CD14-positive monocyte (primary cell): ENCODE measurements around the gene MAP3K20. TPM values are rescaled to one million over a fixed set of nuclear protein-coding genes. Genes with fewer than 3 reads are reported as not detected.

Source experiments
- DNase-seq, 3 donors: peaks; one replicate each; pipeline ENCODE4 v3.0.0-alpha.2; 2011 to 2022
- H2AFZ ChIP-seq: 2 replicates; pipeline ENCODE4 v1.6.0; 2012; ENCODE audit warnings: mild to moderate bottlenecking, low read depth, low read length, inconsistent platforms; ENCODE audit not compliant: insufficient read depth, poor library complexity, severe bottlenecking
- H3K27ac ChIP-seq, 2 donors: 1 replicate in 1 of 2; 2 replicates in 1 of 2; pipeline ENCODE4 v1.5.1; 2012 to 2013; ENCODE audit warnings: low read length in 2 of 2, control low read depth in 1 of 2, inconsistent platforms in 1 of 2, low read depth in 1 of 2, mild to moderate bottlenecking in 1 of 2
- H3K27me3 ChIP-seq, 2 donors: one replicate each; pipeline versions ENCODE4 v1.6.0 to v1.6.1; 2011 to 2013; ENCODE audit warnings: low read length in 2 of 2; ENCODE audit not compliant: control insufficient read depth in 2 of 2, insufficient read depth in 2 of 2
- H3K36me3 ChIP-seq, 2 donors: replicated peaks in 1 of 2; 1 replicate in 1 of 2; 2 replicates in 1 of 2; pipeline versions ENCODE4 v1.5.1 to v1.6.1; 2012 to 2013; ENCODE audit warnings: low read length in 2 of 2, control low read depth in 1 of 2, inconsistent platforms in 1 of 2, mild to moderate bottlenecking in 1 of 2; ENCODE audit not compliant: insufficient read depth in 2 of 2, control insufficient read depth in 1 of 2
- H3K4me1 ChIP-seq, 2 donors: 1 replicate in 1 of 2; 2 replicates in 1 of 2; pipeline versions ENCODE4 v1.5.1 to v1.6.1; 2012 to 2013; ENCODE audit warnings: low read length in 2 of 2, control low read depth in 1 of 2, inconsistent platforms in 1 of 2, mild to moderate bottlenecking in 1 of 2, moderate library complexity in 1 of 2; ENCODE audit not compliant: insufficient read depth in 2 of 2, control insufficient read depth in 1 of 2
- H3K4me2 ChIP-seq: replicated peaks from 2 replicates; pipeline ENCODE3; 2012; ENCODE audit warnings: low read length, moderate library complexity, mild to moderate bottlenecking; ENCODE audit not compliant: poor library complexity, severe bottlenecking; ENCODE audit errors: extremely low read depth
- H3K4me3 ChIP-seq, 3 experiments: fragments of 200-600 bp in 1 of 3; sonication (generic) in 1 of 3; replicated peaks in 1 of 3; 1 replicate in 2 of 3; 2 replicates in 1 of 3; pipeline ENCODE4 v1.5.1; 2011 to 2013; ENCODE audit warnings: low read length in 3 of 3, mild to moderate bottlenecking in 3 of 3, control low read depth in 2 of 3, low read depth in 2 of 3, inconsistent platforms in 1 of 3, moderate library complexity in 1 of 3
- H3K79me2 ChIP-seq: 2 replicates; pipeline ENCODE4 v1.6.0; 2012; ENCODE audit warnings: mild to moderate bottlenecking, control low read depth, inconsistent platforms, low read length, moderate library complexity; ENCODE audit not compliant: insufficient read depth
- H3K9ac ChIP-seq: 2 replicates; pipeline ENCODE4 v1.6.0; 2017; ENCODE audit warnings: low read length, mild to moderate bottlenecking; ENCODE audit not compliant: insufficient read depth, poor library complexity, severe bottlenecking
- H3K9me3 ChIP-seq, 2 donors: replicated peaks in 1 of 2; 1 replicate in 1 of 2; 2 replicates in 1 of 2; pipeline versions ENCODE4 v1.5.1 to v1.6.1; 2012 to 2013; ENCODE audit warnings: low read length in 2 of 2, control low read depth in 1 of 2; ENCODE audit not compliant: control insufficient read depth in 1 of 2, insufficient read depth in 1 of 2
- H4K20me1 ChIP-seq: 2 replicates; pipeline ENCODE4 v1.6.0; 2012; ENCODE audit warnings: mild to moderate bottlenecking, low read length, control low read depth, moderate library complexity; ENCODE audit not compliant: insufficient read depth
- H3K27ac Mint-ChIP-seq, 7 donors: one replicate each; pipeline ENCODE4 v1.8.0; 2020; ENCODE audit warnings: mild to moderate bottlenecking in 7 of 7, mixed read lengths in 7 of 7, moderate library complexity in 6 of 7, inconsistent platforms in 2 of 7
- H3K27me3 Mint-ChIP-seq, 3 donors: one replicate each; pipeline ENCODE4 v1.8.0; 2021 to 2022; ENCODE audit warnings: low read depth in 3 of 3, mild to moderate bottlenecking in 3 of 3, mixed read lengths in 3 of 3, moderate library complexity in 3 of 3, inconsistent platforms in 1 of 3
- H3K36me3 Mint-ChIP-seq, 2 donors: one replicate each; pipeline ENCODE4 v1.8.0; 2020; ENCODE audit warnings: mixed read lengths in 2 of 2, inconsistent platforms in 1 of 2, mild to moderate bottlenecking in 1 of 2
- H3K4me1 Mint-ChIP-seq: one replicate; pipeline ENCODE4 v1.8.0; 2020; ENCODE audit warnings: mild to moderate bottlenecking, mixed read lengths
- H3K4me3 Mint-ChIP-seq, 2 donors: one replicate each; pipeline ENCODE4 v1.8.0; 2020; ENCODE audit warnings: mild to moderate bottlenecking in 2 of 2, mixed read lengths in 2 of 2, moderate library complexity in 1 of 2
- H3K9me3 Mint-ChIP-seq, 7 donors: one replicate each; pipeline ENCODE4 v1.8.0; 2020 to 2022; ENCODE audit warnings: mixed read lengths in 7 of 7, mild to moderate bottlenecking in 6 of 7, moderate library complexity in 6 of 7, inconsistent platforms in 2 of 7
- CTCF ChIP-seq: fragments of 200-600 bp; IDR thresholded peaks from one replicate; pipeline ENCODE4 v1.8.0; 2022; ENCODE audit warnings: antibody characterized with exemption, mild to moderate bottlenecking
- WGBS: methylation state at CpG from one replicate; pipeline ENCODE4 v1.1.5; 2013; ENCODE audit warnings: missing lambda C conversion rate; ENCODE audit not compliant: insufficient coverage; 5-methylcytosine and 5-hydroxymethylcytosine counted together
- intact Hi-C, 2 donors: fragments of 100-400 bp; cut with micrococcal nuclease; formaldehyde crosslinking; loops; one replicate each; pipeline versions ENCODE4 v1.15.0 to v1.15.1; 2023
- polyA plus RNA-seq, 3 donors: library from polyadenylated mRNA; depleted of rRNA in 1 of 3; unstranded in 2 of 3; stranded (reverse) in 1 of 3; fragments of 300-500 nt in 2 of 3; fragments of >200 nt in 1 of 3; fragmentation: Illumina TruSeq in 2 of 3; gene quantifications; 1 replicate in 2 of 3; 2 replicates in 1 of 3; pipeline ENCODE4 v1.2.3, GENCODE V29; 2012 to 2021

MAP3K20 gene
- polyA plus RNA-seq, 3 donors, result 14.3 to 30.7 (median 21.6) TPM

GRCh38 chr2:173053043-173053699, 22.5 kb upstream of the MAP3K20 start:
- H3K4me3 ChIP-seq, result no peak overlapping the region
- peaks cover 0 to 2% (median 0%) of the 10 kb centered on the region in 3 donors for H3K27me3 Mint-ChIP-seq
- no peaks in the 10 kb centered on the region for H3K79me2 ChIP-seq
- no peak for TF ChIP-seq CTCF
- H3K4me1 Mint-ChIP-seq, result peaks cover 58% of the 10 kb centered on the region
- WGBS, result no CpG with 5 or more reads among the region's 3 CpGs
- no peak overlapping the region for H3K9ac ChIP-seq
- H3K27me3 ChIP-seq, result no peaks in the 10 kb centered on the region
- H3K4me2 ChIP-seq, result no peak overlapping the region
- H3K27ac ChIP-seq, result no peak overlapping the region
- peaks cover 0 to under 1% of the 10 kb centered on the region in 2 donors for H3K36me3 Mint-ChIP-seq
- H3K36me3 ChIP-seq, result no peaks in the 10 kb centered on the region
- H4K20me1 ChIP-seq, result no peaks in the 10 kb centered on the region
- no peaks in the 10 kb centered on the region for H3K9me3 ChIP-seq
- peaks cover 54 to 58% of the 10 kb centered on the region in 2 donors for H3K4me1 ChIP-seq
- H3K9me3 Mint-ChIP-seq, result peaks cover 0 to 2% (median 0%) of the 10 kb centered on the region in 7 donors
- intact Hi-C loops, result no loop called here
- H3K27ac Mint-ChIP-seq, result peak overlapping the region in 1 of 7 donors; percentile 77
- no peak overlapping the region for H3K4me3 Mint-ChIP-seq
- no peak overlapping the region for H2AFZ ChIP-seq
- no peak for DNase-seq

GRCh38 chr2:173054466-173054865, 21.2 kb upstream of the MAP3K20 start:
- H3K4me1 Mint-ChIP-seq, result peaks cover 61% of the 10 kb centered on the region

More at GRCh38 chr2:173054466-173054865, 21.2 kb upstream of the MAP3K20 start:
- Histone ChIP-seq H3K4me3 (no peak overlapping the region), H3K4me1 (peaks cover 55 to 60% of the 10 kb centered on the region in 2 donors), H4K20me1 (no peaks in the 10 kb centered on the region), H3K27ac (no peak overlapping the region), H3K9me3 (no peaks in the 10 kb centered on the region), H2AFZ (no peak overlapping the region), H3K4me2 (no peak overlapping the region), H3K27me3 (no peaks in the 10 kb centered on the region), H3K79me2 (no peaks in the 10 kb centered on the region), H3K36me3 (no peaks in the 10 kb centered on the region), H3K9ac (no peak overlapping the region)
- H3K4me3 Mint-ChIP-seq, result no peak overlapping the region
- H3K9me3 Mint-ChIP-seq, result peaks cover 0 to 2% (median 0%) of the 10 kb centered on the region in 7 donors
- no peak for DNase-seq
- no CpG with 5 or more reads among the region's 3 CpGs for WGBS
- H3K27me3 Mint-ChIP-seq, result peaks cover 0 to 5% (median 0%) of the 10 kb centered on the region in 3 donors
- intact Hi-C loops, result no loop called here
- no peak for TF ChIP-seq CTCF
- H3K36me3 Mint-ChIP-seq, result peaks cover 0 to 2% of the 10 kb centered on the region in 2 donors
- H3K27ac Mint-ChIP-seq, result no peak overlapping the region
